ENCODE results near the gene LRCH2.

GRCh38 chrX:115255003-115255402, 21.1 kb upstream of the LRCH2 start:
- TF ChIP-seq EZH2 (IDR thresholded peaks at IDR 0.05; ENCODE audit: low read length, unreplicated experiment) (no peak), CTCF (conservative IDR thresholded peaks at IDR 0.05; ENCODE audit: low read depth, low read length) (no peak), EZH2phosphoT487 (IDR thresholded peaks at IDR 0.05; ENCODE audit: borderline replicate concordance, low read length) (no peak)
